Measurements from ENCODE around the gene BRSK2.

The BRSK2 gene

DNA sequence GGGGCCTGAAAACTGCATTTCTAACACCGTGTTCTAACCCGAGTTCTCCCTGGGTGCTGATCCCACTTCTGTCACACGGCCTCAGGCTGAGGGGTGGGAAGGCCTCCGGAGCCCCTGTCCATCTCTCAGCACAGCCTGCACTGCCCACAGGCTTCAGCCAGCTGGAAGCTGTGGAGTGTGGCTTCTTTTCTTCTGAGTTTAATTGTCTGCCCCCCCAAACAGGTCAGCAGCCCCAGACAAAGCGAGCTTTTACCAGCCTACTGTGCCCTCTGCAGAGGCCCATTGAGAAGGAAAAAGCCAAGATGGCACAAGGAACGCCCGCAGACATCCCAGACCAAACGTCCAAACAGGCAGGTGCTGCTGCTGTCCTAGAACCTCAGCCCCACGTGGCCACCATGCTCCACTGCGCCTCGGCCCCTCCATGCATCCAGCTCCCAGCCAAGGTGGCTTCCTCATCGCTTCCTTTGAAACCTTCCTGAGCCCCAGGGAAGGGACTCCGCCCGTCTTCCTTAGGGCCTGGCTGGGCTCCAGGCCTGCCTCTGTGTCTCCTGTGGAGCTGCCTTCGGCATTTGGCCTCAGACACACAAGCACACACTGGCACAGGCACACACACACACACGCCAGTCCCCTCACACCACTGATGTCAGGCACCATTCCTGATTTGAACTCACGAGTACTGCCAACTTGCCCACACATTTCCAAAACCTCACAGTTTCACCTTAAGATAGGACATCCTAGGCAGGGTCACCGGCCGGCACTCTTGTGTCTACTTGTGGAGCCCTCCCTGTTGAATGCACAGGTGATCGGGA lies 95.2 kb downstream of the BRSK2 start:
- DNase-seq = no peak

GRCh38 chr11:1485504-1485885 lies 95.8 kb downstream of the BRSK2 start:
- DNase-seq = no peak

DNA sequence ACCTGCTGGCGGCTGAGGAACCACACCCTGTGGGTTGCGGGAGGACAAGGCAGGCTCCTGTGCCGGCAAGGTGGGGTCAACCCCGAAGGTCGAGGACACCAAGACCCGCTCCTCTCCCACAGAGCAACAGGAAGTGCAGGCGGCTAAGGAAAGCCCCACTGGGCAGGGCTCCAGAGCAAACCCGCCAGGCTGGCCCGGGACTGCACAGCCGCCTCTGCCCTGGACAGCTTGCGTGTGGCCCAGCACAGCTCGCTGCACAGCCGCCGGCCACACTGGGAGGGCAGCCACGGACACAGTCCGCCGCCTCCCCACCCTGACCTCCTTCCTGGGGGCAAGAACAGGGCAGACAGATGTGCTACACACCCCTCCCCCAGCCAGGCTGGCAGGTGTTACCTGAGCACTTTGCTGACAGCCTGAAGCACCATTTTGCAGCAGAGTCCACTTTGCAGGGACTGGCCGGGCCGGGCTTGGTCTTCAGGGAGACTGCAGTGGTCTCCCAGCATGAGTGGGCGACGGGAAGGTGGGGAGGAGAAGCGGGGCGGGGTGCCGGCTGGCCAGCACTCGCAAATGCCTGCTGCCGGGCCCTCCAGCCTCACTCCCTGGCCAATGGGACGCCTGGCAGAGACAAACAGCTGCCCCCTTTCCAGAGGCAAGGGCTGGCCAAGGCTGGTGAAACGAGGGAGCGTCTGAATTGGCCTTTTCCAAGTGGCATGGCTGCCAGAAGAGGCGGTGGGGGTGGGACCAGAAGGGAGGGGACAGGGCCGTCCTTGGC lies 96.5 kb downstream of the BRSK2 start, which contains the start of gene MOB2:
Gene MOB2 (minus strand): TSS at position 726 of the 772 bp plus-strand sequence. CDS start 223 bp downstream, at position 503.
- DNase-seq = no peak

DNA sequence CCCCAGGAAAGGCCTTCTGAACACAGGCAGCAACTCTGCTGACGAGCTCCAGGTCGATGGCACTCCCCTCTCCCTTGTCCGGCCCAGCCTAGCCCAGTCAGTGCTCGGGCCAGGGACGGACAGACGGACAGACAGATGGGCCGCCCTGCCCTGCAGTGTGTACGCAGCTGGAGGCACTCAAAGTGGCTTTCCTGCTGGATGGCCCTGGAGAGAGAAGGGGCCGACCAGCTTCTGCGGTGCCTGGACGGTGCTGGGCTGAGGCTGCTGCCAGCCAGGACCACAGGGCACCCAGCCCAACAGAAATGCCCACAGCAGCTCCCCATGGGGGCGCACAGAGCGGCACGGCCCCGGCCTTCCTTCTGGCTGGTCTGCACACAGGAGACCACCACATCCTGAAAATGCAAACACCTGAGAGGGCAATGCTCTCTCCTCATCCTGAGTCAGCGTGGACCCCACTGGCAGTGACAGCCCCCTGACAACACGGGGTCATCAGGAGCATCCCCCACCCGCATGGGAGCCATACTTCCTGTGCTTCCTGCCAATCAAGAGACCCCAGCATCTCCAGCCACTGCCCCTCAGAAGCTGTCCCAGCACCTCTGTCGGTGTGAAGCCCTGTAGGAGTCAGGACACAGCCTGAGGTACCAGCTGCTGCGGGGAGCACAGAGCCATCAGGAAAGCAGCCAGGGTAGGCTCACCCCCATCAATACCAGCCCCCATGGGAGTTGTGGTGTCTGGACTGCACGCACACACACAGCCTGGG lies 97.5 kb downstream of the BRSK2 start:
- DNase-seq = no peak

GRCh38 chr11:1487851-1488574 lies 98.3 kb downstream of the BRSK2 start:
- no peak for DNase-seq

DNA sequence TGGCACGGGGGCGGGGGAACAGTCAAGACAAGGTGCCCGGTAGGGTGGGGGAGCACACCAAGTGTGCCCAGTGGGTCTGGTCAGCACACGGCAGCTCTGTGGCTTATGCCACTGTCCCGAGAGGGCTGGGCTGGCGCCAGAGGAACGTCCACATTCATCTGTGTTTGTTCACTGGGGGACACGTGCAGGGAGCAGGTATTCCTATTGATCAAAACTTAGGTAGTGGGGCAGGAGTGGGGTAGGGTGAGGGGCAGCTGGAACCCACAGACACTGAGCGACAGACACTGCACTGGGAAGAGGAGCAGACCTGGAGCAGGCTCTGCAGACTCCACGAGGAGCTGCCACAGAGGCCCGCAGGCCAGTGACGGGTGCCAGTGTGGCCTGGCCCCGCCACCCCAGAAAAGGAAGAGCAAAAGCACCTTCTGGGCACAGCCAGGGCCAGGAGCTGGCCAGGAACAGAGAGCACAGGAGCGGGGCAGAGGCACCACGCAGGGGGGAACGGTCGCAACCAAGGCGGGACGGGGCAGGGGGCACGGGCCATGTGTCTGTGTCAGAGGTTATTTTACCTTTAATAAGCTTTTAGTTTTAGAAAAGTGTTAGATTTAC lies 98.9 kb downstream of the BRSK2 start:
- no peak for DNase-seq

DNA sequence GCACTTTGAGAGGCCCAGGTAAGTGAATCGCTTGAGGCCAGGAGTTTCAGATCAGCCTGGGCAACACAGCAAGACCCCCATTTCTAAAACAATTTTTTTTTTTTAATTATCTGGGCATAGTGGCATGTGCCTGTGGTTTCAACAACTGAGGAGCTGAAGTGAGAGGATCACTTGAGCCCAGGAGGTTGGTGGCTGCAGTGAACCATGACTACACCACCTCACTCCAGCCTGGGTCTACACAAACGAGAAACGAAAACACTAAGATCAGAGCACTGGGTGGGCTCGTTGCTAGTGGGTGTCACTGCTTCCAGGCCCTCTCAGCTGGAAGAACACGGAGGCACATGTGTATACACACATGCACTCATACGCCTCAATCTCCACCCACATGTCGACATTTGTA lies 100.9 kb downstream of the BRSK2 start:
- no peak for DNase-seq

DNA sequence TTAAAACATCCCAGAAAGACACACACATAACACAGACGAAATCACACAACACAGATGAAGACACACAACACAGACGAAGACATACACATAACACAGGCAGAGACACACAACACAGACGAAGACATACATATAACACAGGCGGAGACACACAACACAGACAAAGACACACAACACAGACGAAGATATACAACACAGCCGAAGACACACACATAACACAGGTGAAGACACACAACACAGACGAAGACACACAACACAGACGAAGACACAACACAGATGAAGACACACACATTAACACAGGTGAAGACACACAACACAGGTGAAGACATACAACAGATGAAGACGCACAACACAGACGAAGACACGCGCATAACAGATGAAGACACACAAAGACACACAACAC lies 101.6 kb downstream of the BRSK2 start:
- DNase-seq = no peak

GRCh38 chr11:1493650-1494244 lies 104.0 kb downstream of the BRSK2 start:
- DNase-seq = no peak

DNA sequence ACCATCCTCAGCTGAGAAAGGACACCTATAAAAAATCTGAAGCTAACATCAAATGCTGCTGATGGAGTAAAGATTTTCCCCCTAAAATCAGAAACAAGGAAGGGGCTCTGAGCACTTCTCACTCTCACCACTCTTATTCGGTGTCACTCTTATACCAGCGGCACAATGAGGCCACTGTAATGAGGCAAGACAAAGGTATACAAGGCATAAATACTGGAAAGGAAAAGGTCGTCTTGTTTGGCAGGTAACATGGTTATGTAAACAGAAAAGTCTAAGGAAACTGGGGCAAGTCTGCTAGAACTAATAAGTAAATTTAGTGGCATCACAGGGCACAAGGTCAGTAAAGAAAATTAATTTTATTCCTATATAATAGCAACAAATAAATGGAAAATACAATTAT lies 104.9 kb downstream of the BRSK2 start:
- no peak for DNase-seq

DNA sequence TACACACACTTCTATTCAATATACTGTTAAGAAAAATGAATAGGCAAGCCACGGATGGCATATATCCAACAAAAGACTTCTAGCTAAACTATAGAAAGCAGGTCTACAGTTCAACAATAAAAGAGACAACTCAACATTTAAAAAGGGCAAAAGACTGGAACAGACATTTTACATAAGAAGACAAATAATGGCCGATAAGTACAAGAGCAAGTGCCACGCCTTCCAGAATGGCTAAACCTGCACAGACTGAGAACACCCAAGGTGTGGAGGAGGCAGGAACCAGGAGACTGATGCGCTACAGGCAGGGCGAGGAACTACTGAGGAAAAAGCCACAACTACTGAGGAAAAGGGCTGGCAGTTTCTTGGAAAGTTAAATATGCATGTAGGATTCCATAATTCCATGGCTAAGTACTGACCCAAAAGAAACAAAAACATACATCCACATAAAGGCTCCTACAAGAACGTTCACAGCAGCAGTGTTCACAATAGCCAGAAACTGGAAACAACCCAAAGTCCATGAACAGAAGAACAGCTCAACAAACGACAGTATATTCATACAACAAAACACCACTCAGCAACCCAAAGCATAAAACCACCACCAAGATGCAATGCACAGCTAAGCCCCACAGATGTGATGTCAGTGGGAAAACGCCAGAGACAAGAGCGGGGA lies 106.5 kb downstream of the BRSK2 start:
- DNase-seq = no peak

GRCh38 chr11:1496761-1497095 lies 107.0 kb downstream of the BRSK2 start:
- DNase-seq = no peak

- no peak for DNase-seq
These were observed 107.9 kb downstream of the BRSK2 start for GRCh38 chr11:1497600-1497999.

- no peak for DNase-seq
These were observed 108.5 kb downstream of the BRSK2 start for GRCh38 chr11:1498262-1498661.

GRCh38 chr11:1499261-1499890 lies 109.6 kb downstream of the BRSK2 start:
- no peak for DNase-seq

DNA sequence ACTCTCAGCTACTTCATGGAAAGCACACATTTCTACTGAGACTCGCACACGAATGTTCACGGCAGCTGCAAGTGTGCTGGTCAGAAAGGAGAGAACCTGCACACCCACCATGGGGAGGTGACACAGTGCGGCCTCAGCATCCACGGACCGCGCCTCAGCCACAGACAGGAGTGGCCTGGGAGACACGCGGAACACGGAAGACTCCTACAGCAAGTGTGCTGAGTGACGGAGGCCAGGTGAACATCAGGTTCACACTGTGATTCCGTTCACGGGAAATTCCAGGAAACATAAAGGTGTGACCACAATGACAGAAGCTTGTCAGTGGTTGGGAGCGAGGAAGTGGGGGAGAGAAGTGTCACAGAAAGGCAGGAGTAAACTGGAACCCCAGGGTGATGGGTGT lies 110.2 kb downstream of the BRSK2 start:
- no peak for DNase-seq

DNA sequence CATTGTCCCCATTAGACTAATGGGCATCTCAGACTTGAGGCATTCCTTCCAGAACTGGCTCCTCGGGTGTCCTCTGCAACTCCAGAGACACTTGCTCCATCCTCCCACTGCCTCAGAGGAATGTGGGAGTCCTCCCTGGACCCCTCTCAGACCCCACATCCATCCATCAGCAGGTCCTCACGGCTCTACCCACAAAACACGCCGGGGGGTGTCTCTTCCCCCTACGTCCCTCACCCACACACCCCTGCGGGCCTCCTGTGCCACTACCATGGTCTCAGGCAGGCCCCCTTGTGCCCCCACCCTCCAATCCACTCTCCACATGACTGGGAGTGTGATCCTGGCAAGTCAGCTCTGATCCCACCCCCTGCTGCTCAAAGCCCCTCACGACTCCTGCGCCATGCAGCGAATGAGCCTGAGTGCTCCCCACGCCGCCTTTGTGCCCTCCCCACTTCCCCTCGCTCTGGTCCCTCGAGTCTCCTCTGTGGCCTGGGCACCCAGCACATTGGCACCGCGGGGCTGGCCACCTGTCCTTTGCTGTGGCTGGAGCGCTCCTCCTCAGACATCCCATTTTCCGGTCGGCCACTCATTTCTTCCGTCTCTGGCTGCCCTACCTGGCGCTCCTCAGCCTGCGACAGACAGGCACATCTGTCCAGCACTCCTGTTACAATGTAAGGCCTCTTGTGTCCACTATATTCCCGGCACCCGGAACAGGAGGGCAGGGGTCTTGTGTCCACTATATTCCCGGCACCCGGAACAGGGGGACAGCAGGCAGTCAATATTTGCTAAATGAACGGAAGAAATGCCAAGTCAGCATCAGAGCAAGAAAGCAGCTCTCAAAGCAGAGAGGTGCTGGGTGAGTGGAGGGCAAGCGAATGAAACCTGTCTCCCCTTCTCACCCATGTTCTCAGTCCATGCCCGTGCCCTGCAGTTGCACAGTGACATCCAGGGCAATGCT lies 111.0 kb downstream of the BRSK2 start:
- DNase-seq = no peak

GRCh38 chr11:1501421-1502167 lies 111.9 kb downstream of the BRSK2 start:
- no peak for DNase-seq
